Thymus (tissue), 11 donors: ENCODE results near the gene SCAMP2. TPM values are rescaled to one million over a fixed set of nuclear protein-coding genes. Genes with fewer than 3 reads are reported as not detected.

Experiments used
- DNase-seq, 9 donors: peaks; one replicate each; pipeline ENCODE4 v3.0.0-alpha.2; 2013; ENCODE audit warnings: low spot score in 9 of 9, low read depth in 6 of 9, missing footprints in 1 of 9
- H3K27ac ChIP-seq, 2 donors: one replicate each; pipeline ENCODE4 v1.5.1; 2013; ENCODE audit warnings: control low read depth in 1 of 2, low read depth in 1 of 2, low read length in 1 of 2, mild to moderate bottlenecking in 1 of 2, moderate library complexity in 1 of 2
- H3K27me3 ChIP-seq, 2 donors: one replicate each; pipeline ENCODE4 v1.5.1; 2013; ENCODE audit warnings: low read length in 1 of 2; ENCODE audit not compliant: control insufficient read depth in 2 of 2, insufficient read depth in 1 of 2
- H3K36me3 ChIP-seq, 2 donors: one replicate each; pipeline ENCODE4 v1.5.1; 2013; ENCODE audit warnings: low read length in 1 of 2, mild to moderate bottlenecking in 1 of 2, moderate library complexity in 1 of 2; ENCODE audit not compliant: control insufficient read depth in 2 of 2, insufficient read depth in 2 of 2
- H3K4me1 ChIP-seq, 2 donors: one replicate each; pipeline ENCODE4 v1.5.1; 2013; ENCODE audit warnings: low read length in 2 of 2; ENCODE audit not compliant: control insufficient read depth in 2 of 2, insufficient read depth in 2 of 2
- H3K4me3 ChIP-seq, 2 donors: one replicate each; pipeline ENCODE4 v1.5.1; 2013; ENCODE audit warnings: low read length in 2 of 2, control low read depth in 1 of 2, mild to moderate bottlenecking in 1 of 2
- H3K9me3 ChIP-seq, 2 donors: one replicate each; pipeline ENCODE4 v1.5.1; 2013; ENCODE audit warnings: low read length in 1 of 2, mild to moderate bottlenecking in 1 of 2; ENCODE audit not compliant: control insufficient read depth in 2 of 2, insufficient read depth in 1 of 2
- WGBS: extraction: QIAGEN DNeasy Blood & Tissue Kit; methylation state at CpG from one replicate; pipeline ENCODE4 v1.1.7; 2013; 5-methylcytosine and 5-hydroxymethylcytosine counted together
- polyA plus RNA-seq: library from polyadenylated mRNA; stranded (reverse); fragments of 200-250 nt; gene quantifications from one replicate; pipeline ENCODE4 v1.2.3, GENCODE V29; 2013
- total RNA-seq: library from RNA; stranded (reverse); fragments of 120-200 nt; gene quantifications from one replicate; pipeline ENCODE4 v1.2.4, GENCODE V29; 2013
- donor health status: healthy.

The SCAMP2 gene
- total and polyA plus RNA-seq, 2 donors = 15.7 to 35.2 TPM

- H3K4me1 ChIP-seq = no peaks in the 10 kb centered on the region
- peaks cover 0 to 8% of the 10 kb centered on the region in 2 donors for H3K27me3 ChIP-seq
- peaks cover 0 to 11% of the 10 kb centered on the region in 2 donors for H3K36me3 ChIP-seq
- H3K9me3 ChIP-seq = no peaks in the 10 kb centered on the region
- no peak overlapping the region for H3K4me3 ChIP-seq
- no peak overlapping the region for H3K27ac ChIP-seq
- no peak for DNase-seq
- 64% methylated on average over 12 of the region's 12 CpGs for WGBS
Observed at GRCh38 chr15:74833376-74834107, 39.6 kb downstream of the SCAMP2 start.

DNA sequence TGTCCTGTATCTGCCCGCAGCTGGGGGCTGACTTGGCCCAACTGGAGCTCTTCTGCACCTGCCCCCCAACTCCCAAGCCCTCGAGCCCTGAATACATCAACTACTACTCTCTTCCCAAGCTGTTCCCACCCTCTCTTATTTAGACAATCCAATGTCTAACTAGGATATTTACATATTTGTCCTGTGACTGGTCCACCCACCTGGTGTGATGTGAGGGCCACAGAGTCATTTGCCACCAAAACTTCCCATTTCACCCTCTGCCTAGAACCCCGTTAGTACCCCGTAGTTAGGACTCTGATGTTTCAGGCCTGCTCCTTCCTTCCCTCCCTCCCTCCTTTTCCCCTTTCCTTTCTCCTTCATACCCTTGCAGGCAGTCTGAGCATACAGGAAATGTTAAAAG is 40.3 kb downstream of the SCAMP2 start:
- Histone ChIP-seq H3K27me3 (peaks cover 0 to 16% of the 10 kb centered on the region in 2 donors), H3K27ac (no peak overlapping the region), H3K4me3 (no peak overlapping the region), H3K4me1 (no peaks in the 10 kb centered on the region), H3K36me3 (peaks cover 0 to 6% of the 10 kb centered on the region in 2 donors), H3K9me3 (no peaks in the 10 kb centered on the region)
- 74% methylated on average over 4 of the region's 4 CpGs for WGBS
- no peak for DNase-seq

DNA sequence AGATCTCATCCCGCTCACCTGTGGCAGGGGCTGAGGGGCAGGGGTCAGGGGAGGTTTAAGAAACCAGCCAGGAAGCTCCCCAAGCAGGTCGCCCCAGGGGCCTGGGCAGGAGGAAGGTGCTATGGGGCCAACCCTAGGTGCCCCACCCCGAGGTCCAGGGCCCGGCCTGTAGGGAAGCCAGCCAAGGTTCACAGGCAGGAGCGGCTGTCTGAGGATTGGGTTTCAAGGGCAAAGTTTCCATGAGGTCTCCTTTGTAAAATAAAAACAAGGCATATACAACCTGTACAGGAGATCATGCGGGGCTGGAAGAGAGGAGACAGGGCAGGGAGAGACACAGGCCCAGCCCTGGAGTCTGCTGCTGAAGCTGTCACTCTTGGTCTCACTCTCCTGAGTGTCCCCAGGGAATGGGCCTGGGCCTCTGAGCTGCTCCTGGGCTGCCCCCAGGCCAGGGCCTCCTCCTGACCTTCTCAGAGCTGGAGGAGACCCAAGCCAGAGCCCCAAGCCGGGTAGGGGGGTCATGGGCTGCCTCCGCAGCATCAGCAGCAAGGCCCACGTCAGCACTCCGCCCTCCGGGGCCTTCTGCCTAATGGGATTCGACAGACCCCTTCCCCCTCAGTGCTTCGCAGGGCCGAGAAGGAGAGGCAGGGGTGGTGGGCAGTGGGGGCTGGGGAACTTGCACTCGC is 41.2 kb downstream of the SCAMP2 start:
- Histone ChIP-seq H3K36me3 (peaks cover 0 to 5% of the 10 kb centered on the region in 2 donors), H3K9me3 (no peaks in the 10 kb centered on the region), H3K4me1 (no peaks in the 10 kb centered on the region), H3K4me3 (no peak overlapping the region), H3K27me3 (peaks cover 2 to 24% of the 10 kb centered on the region in 2 donors), H3K27ac (no peak overlapping the region)
- no peak for DNase-seq
- WGBS = 94% methylated on average over 15 of the region's 15 CpGs

DNA sequence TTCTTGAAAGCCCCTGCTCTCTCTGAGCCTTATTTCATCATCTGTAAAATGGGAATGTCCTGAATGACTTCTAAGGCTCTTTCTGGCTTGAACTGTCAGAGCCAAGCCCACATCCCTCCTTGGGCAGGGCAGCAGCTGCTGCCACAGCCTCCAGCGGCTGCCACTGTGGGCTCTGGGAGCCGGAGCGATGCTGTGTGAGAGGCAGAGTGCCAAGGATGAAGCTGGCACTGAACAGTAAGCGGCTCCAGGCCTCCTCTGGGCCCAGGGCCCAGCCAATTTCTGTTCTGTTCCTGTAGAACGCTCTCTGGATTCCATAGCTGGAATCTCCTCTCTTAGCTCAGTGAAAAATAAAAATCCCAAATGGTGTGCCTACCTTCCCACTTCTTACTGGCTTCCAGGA is 42.3 kb downstream of the SCAMP2 start:
- H3K9me3 ChIP-seq = peaks cover 0 to 3% of the 10 kb centered on the region in 2 donors
- no peak for DNase-seq
- peaks cover 0 to 6% of the 10 kb centered on the region in 2 donors for H3K4me1 ChIP-seq
- H3K27me3 ChIP-seq = peaks cover 9 to 35% of the 10 kb centered on the region in 2 donors
- 94% methylated on average over 5 of the region's 5 CpGs for WGBS
- H3K36me3 ChIP-seq = no peaks in the 10 kb centered on the region
- no peak overlapping the region for H3K4me3 ChIP-seq
- H3K27ac ChIP-seq = no peak overlapping the region

DNA sequence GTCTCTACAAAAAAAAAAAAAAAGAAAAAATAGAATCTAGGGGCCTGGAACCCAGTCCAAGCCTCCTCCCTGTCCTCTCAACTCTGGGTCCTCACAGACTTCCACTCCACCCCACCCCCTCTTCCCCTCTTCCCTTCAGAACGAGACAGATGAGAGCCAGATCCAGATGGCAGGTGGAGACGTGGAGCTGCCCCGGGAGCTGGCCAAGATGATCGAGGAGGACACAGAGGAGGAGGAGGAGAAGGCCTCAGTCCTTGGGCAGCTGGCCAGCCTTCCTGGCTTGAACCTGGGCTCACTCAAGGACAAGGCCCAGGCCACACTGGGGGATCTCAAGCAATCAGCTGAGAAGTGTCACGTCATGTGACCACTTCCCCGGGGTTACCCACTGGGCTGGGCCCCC is 43.2 kb downstream of the SCAMP2 start:
- Histone ChIP-seq H3K9me3 (peaks cover 0 to 3% of the 10 kb centered on the region in 2 donors), H3K4me3 (no peak overlapping the region), H3K27ac (no peak overlapping the region), H3K36me3 (no peaks in the 10 kb centered on the region), H3K4me1 (peaks cover 0 to 6% of the 10 kb centered on the region in 2 donors), H3K27me3 (peaks cover 9 to 43% of the 10 kb centered on the region in 2 donors)
- WGBS = 91% methylated on average over 6 of the region's 6 CpGs
- DNase-seq = no peak

DNA sequence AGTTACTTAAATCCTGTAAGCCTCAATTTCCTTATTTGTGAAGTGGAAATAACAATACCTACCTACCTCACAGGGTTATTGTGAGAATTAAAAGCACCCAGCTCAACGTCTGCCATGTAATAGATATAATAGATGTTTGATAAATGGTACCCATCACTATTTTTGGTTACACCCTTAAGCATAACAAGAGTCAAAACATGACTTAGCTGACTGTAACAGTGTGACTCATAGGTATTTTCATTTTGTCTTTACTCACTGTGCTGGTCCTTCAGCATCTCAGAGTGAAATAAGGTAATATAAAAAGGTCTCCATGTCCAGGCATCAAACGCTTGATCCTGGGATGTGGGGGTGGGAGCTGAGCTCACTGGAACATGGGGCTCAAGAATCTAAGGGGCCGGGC is 43.7 kb downstream of the SCAMP2 start:
- DNase-seq = no peak
- WGBS = 75% methylated on average over 3 of the region's 3 CpGs
- peaks cover 9 to 47% of the 10 kb centered on the region in 2 donors for H3K27me3 ChIP-seq
- H3K27ac ChIP-seq = no peak overlapping the region
- peaks cover 0 to 3% of the 10 kb centered on the region in 2 donors for H3K9me3 ChIP-seq
- peaks cover 0 to 6% of the 10 kb centered on the region in 2 donors for H3K4me1 ChIP-seq
- H3K4me3 ChIP-seq = no peak overlapping the region
- H3K36me3 ChIP-seq = no peaks in the 10 kb centered on the region

GRCh38 chr15:74828835-74829234 is 44.3 kb downstream of the SCAMP2 start:
- Histone ChIP-seq H3K36me3 (no peaks in the 10 kb centered on the region), H3K27ac (no peak overlapping the region), H3K4me1 (peaks cover 0 to 6% of the 10 kb centered on the region in 2 donors), H3K27me3 (peaks cover 13 to 52% of the 10 kb centered on the region in 2 donors), H3K4me3 (no peak overlapping the region), H3K9me3 (peaks cover 0 to 3% of the 10 kb centered on the region in 2 donors)
- WGBS = 92% methylated on average over 6 of the region's 6 CpGs
- DNase-seq = no peak

- Histone ChIP-seq H3K36me3 (no peaks in the 10 kb centered on the region), H3K4me3 (no peak overlapping the region), H3K9me3 (peaks cover 0 to 3% of the 10 kb centered on the region in 2 donors), H3K4me1 (peaks cover 0 to 6% of the 10 kb centered on the region in 2 donors), H3K27ac (no peak overlapping the region), H3K27me3 (peaks cover 13 to 59% of the 10 kb centered on the region in 2 donors)
- 67% methylated on average over 5 of the region's 5 CpGs for WGBS
- DNase-seq = no peak
Observed at GRCh38 chr15:74827614-74828013, 45.6 kb downstream of the SCAMP2 start.

- no peak for DNase-seq
- 26% methylated on average over 21 of the region's 21 CpGs for WGBS
Observed at GRCh38 chr15:74826921-74827320, 46.2 kb downstream of the SCAMP2 start.

More at GRCh38 chr15:74826921-74827320, 46.2 kb downstream of the SCAMP2 start:
- H3K36me3 ChIP-seq = no peaks in the 10 kb centered on the region
- no peak overlapping the region for H3K27ac ChIP-seq
- peaks cover 13 to 59% of the 10 kb centered on the region in 2 donors for H3K27me3 ChIP-seq
- no peak overlapping the region for H3K4me3 ChIP-seq
- peaks cover 0 to 6% of the 10 kb centered on the region in 2 donors for H3K4me1 ChIP-seq
- H3K9me3 ChIP-seq = peaks cover 0 to 3% of the 10 kb centered on the region in 2 donors
